ENCODE results near the gene VSTM2L.

Gene VSTM2L

GRCh38 chr20:37879843-37880242 lies 23.1 kb upstream of the VSTM2L start:
- DNase-seq, result no peak

- DNase-seq, result no peak
Measured at GRCh38 chr20:37880726-37881591, 22.0 kb upstream of the VSTM2L start.

GRCh38 chr20:37881601-37882343 lies 21.2 kb upstream of the VSTM2L start:
- DNase-seq, result no peak

GRCh38 chr20:37882961-37883712 lies 19.8 kb upstream of the VSTM2L start:
- DNase-seq, result no peak

GRCh38 chr20:37885042-37885441 lies 17.9 kb upstream of the VSTM2L start:
- no peak for DNase-seq

GRCh38 chr20:37885593-37886503 lies 17.1 kb upstream of the VSTM2L start:
- DNase-seq, result no peak

GRCh38 chr20:37886851-37887297 lies 16.1 kb upstream of the VSTM2L start:
- no peak for DNase-seq

GRCh38 chr20:37888641-37889040 lies 14.3 kb upstream of the VSTM2L start:
- no peak for DNase-seq

GRCh38 chr20:37890108-37890507 lies 12.8 kb upstream of the VSTM2L start:
- DNase-seq, result no peak

GRCh38 chr20:37890643-37891042 lies 12.3 kb upstream of the VSTM2L start:
- no peak for DNase-seq

GRCh38 chr20:37892001-37892400 lies 10.9 kb upstream of the VSTM2L start:
- DNase-seq, result no peak

- no peak for DNase-seq
Measured at GRCh38 chr20:37893566-37894241, 9.2 kb upstream of the VSTM2L start.

- DNase-seq, result no peak
Measured at GRCh38 chr20:37894454-37894853, 8.5 kb upstream of the VSTM2L start.

GRCh38 chr20:37895166-37895565 lies 7.8 kb upstream of the VSTM2L start:
- no peak for DNase-seq

- DNase-seq, result no peak
Measured at GRCh38 chr20:37896932-37897548, 5.9 kb upstream of the VSTM2L start.

GRCh38 chr20:37898233-37899104 lies 4.5 kb upstream of the VSTM2L start:
- DNase-seq, result no peak

GRCh38 chr20:37899105-37900045 lies 3.6 kb upstream of the VSTM2L start:
- DNase-seq, result no peak

- no peak for DNase-seq
Measured at GRCh38 chr20:37901240-37901639, 1.7 kb upstream of the VSTM2L start.
